Measurements from ENCODE around the gene TRAF2. TPM values are rescaled to one million over a fixed set of nuclear protein-coding genes. Genes with fewer than 3 reads are reported as not detected.

Gene TRAF2
- total RNA-seq, 2 experiments from 2014 or later, result 48.1 to 55.0 TPM

GRCh38 chr9:136854842-136855460 is 31.4 kb upstream of the TRAF2 start:
- POLR2A ChIA-PET, result interaction anchor here (0.5 kb wide), 1 partner anchor 14 kb away, joined by 3 read pairs; no protein-coding TSS in a partner anchor
- CTCF ChIA-PET, result no interaction called here

GRCh38 chr9:136855461-136856078 is 30.7 kb upstream of the TRAF2 start:
- ChIA-PET CTCF (interaction anchor here (1.5 kb wide), 1 partner anchor 13 kb away, joined by 3 read pairs; the partner anchor contains the start of gene AJM1), POLR2A (interaction anchor here (0.9 kb wide), 1 partner anchor 8 kb away, joined by 3 read pairs; no protein-coding TSS in a partner anchor)

GRCh38 chr9:136856079-136856476 is 30.2 kb upstream of the TRAF2 start:
- CTCF ChIA-PET, result interaction anchor here (0.9 to 1.5 kb wide), 4 partner anchors 10 to 179 kb away, joined by 3 read pairs; partner anchors contain the start of gene AJM1

GRCh38 chr9:136856541-136857141 is 29.7 kb upstream of the TRAF2 start:
- CTCF ChIA-PET, result interaction anchor here (0.9 to 1.5 kb wide), 4 partner anchors 11 to 178 kb away, joined by 3 read pairs; partner anchors contain the start of gene AJM1
- POLR2A ChIA-PET, result interaction anchor here (0.9 kb wide), 1 partner anchor 9 kb away, joined by 3 read pairs; no protein-coding TSS in a partner anchor

More at GRCh38 chr9:136856079-136856476, 30.2 kb upstream of the TRAF2 start:
- POLR2A ChIA-PET, result interaction anchor here (0.9 kb wide), 1 partner anchor 9 kb away, joined by 3 read pairs; no protein-coding TSS in a partner anchor

- ChIA-PET CTCF (interaction anchor here (1.0 to 1.5 kb wide), 3 partner anchors 11 to 80 kb away, joined by 3 read pairs; partner anchors contain the start of gene AJM1), POLR2A (no interaction called here)
Observed at GRCh38 chr9:136857166-136857565, 29.1 kb upstream of the TRAF2 start.

GRCh38 chr9:136857581-136858412 is 28.5 kb upstream of the TRAF2 start:
- CTCF ChIA-PET, result no interaction called here
- POLR2A ChIA-PET, result no interaction called here

GRCh38 chr9:136858452-136858843 is 27.9 kb upstream of the TRAF2 start:
- POLR2A ChIA-PET, result interaction anchor here (1.0 kb wide), 1 partner anchor 44 kb away, joined by 3 read pairs; no protein-coding TSS in a partner anchor
- CTCF ChIA-PET, result no interaction called here

- CTCF ChIA-PET, result interaction anchor here (1.0 kb wide), 1 partner anchor 19 kb away, joined by 4 read pairs; no protein-coding TSS in a partner anchor
- POLR2A ChIA-PET, result interaction anchor here (0.6 to 1.4 kb wide), 3 partner anchors 12 to 134 kb away, joined by 3 to 4 read pairs (median 3); no protein-coding TSS in a partner anchor
Observed at GRCh38 chr9:136858844-136859757, 27.2 kb upstream of the TRAF2 start.

GRCh38 chr9:136860529-136860928 is 25.8 kb upstream of the TRAF2 start:
- CTCF ChIA-PET, result interaction anchor here (1.0 to 1.5 kb wide), 3 partner anchors 10 to 22 kb away, joined by 3 to 5 read pairs (median 4); partner anchors contain the start of gene AJM1
- POLR2A ChIA-PET, result interaction anchor here (0.6 to 1.4 kb wide), 2 partner anchors 12 to 13 kb away, joined by 4 to 7 read pairs; no protein-coding TSS in a partner anchor

- ChIA-PET CTCF (interaction anchor here (1.0 to 1.5 kb wide), 3 partner anchors 11 to 21 kb away, joined by 3 to 5 read pairs (median 4); partner anchors contain the start of gene AJM1), POLR2A (interaction anchor here (0.5 to 1.4 kb wide), 3 partner anchors 13 to 83 kb away, joined by 4 to 6 read pairs (median 5); no protein-coding TSS in a partner anchor)
Observed at GRCh38 chr9:136860933-136861873, 25.1 kb upstream of the TRAF2 start.

GRCh38 chr9:136861874-136862457 is 24.4 kb upstream of the TRAF2 start:
- ChIA-PET CTCF (interaction anchor here (0.9 to 1.1 kb wide), 3 partner anchors 10 to 21 kb away, joined by 3 to 5 read pairs (median 4); partner anchors contain the start of gene AJM1), POLR2A (interaction anchor here (0.5 to 1.3 kb wide), 2 partner anchors 14 to 82 kb away, joined by 5 to 6 read pairs; no protein-coding TSS in a partner anchor)

GRCh38 chr9:136862849-136863622 is 23.3 kb upstream of the TRAF2 start:
- ChIA-PET CTCF (interaction anchor here (0.9 to 1.0 kb wide), 2 partner anchors 9 to 19 kb away, joined by 3 to 4 read pairs; no protein-coding TSS in a partner anchor), POLR2A (interaction anchor here (1.7 kb wide), 1 partner anchor 19 kb away, joined by 7 read pairs; no protein-coding TSS in a partner anchor)

GRCh38 chr9:136863623-136864273 is 22.6 kb upstream of the TRAF2 start:
- ChIA-PET POLR2A (interaction anchor here (1.7 kb wide), 1 partner anchor 18 kb away, joined by 7 read pairs; no protein-coding TSS in a partner anchor), CTCF (interaction anchor here (0.7 kb wide), 1 partner anchor 327 kb away, joined by 3 read pairs; no protein-coding TSS in a partner anchor)

- POLR2A ChIA-PET, result interaction anchor here (1.7 kb wide), 1 partner anchor 17 kb away, joined by 7 read pairs; no protein-coding TSS in a partner anchor
- CTCF ChIA-PET, result no interaction called here
Observed at GRCh38 chr9:136865041-136865767, 21.1 kb upstream of the TRAF2 start.
